Mucosa of descending colon (tissue), 3 donors: ENCODE data around the gene BCORL1. TPM values are rescaled to one million over a fixed set of nuclear protein-coding genes. Genes with fewer than 3 reads are reported as not detected.
A peak's percentile ranks its signal among the peaks of the same experiment; 100 is the strongest.

Experiments used
- ATAC-seq: fragments of 200-7000 bp; cut with Tn5 transposase; one replicate; pipeline ENCODE4 v1.9.1; 2020; ENCODE audit warnings: mild to moderate bottlenecking, moderate library complexity
- DNase-seq, 3 donors: peaks; one replicate each; pipeline ENCODE4 v3.0.0-alpha.2; 2020
- H3K36me3 ChIP-seq: fragments of 200-600 bp; one replicate; pipeline ENCODE4 v1.8.0; 2021; ENCODE audit warnings: low read depth, mild to moderate bottlenecking
- H3K4me1 ChIP-seq: fragments of 200-600 bp; one replicate; pipeline ENCODE4 v1.8.0; 2021; ENCODE audit warnings: low read depth, mild to moderate bottlenecking
- H3K4me3 ChIP-seq: fragments of 200-600 bp; one replicate; pipeline ENCODE4 v1.8.0; 2021; ENCODE audit warnings: mild to moderate bottlenecking
- H3K9me3 ChIP-seq: fragments of 200-600 bp; one replicate; pipeline ENCODE4 v1.8.0; 2021; ENCODE audit warnings: mild to moderate bottlenecking
- intact Hi-C, 2 donors: fragments of 100-400 bp; cut with DNase I in 1 of 2; cut with micrococcal nuclease in 1 of 2; formaldehyde crosslinking; loops; one replicate each; pipeline versions ENCODE4 v1.11.0 to v1.11.1; 2022; cut with DNase I, micrococcal nuclease
- long read RNA-seq, 2 donors: library from polyadenylated mRNA; unstranded; transcript quantifications; one replicate each; pipeline ENCODE4 v2.0.0, GENCODE V29; 2019 to 2021
- total RNA-seq, 3 donors: library from RNA; stranded (reverse); fragmentation: NEBNext Ultra II Directional in 2 of 3; extraction: Animal tissue kit (Norgen Biotek cat#: 25700) in 2 of 3; gene quantifications; one replicate each; pipeline versions ENCODE4 v1.2.1 to v1.2.4, GENCODE V29; 2021 to 2023
- TF ChIP-seq, protein P1 (sequence below): fragments of 200-600 bp; IDR thresholded peaks from one replicate; pipeline ENCODE4 v1.8.0; 2022; ENCODE audit warnings: antibody characterized with exemption, mild to moderate bottlenecking
- donor health status: DM: no; HTN: no; CAD: no; lungs with moderate emphysema.
- donor health status: DM: no; HTN: no; CAD: no.
- donor health status: DM: no; HTN: yes; CAD: no.

The BCORL1 gene, protein sequence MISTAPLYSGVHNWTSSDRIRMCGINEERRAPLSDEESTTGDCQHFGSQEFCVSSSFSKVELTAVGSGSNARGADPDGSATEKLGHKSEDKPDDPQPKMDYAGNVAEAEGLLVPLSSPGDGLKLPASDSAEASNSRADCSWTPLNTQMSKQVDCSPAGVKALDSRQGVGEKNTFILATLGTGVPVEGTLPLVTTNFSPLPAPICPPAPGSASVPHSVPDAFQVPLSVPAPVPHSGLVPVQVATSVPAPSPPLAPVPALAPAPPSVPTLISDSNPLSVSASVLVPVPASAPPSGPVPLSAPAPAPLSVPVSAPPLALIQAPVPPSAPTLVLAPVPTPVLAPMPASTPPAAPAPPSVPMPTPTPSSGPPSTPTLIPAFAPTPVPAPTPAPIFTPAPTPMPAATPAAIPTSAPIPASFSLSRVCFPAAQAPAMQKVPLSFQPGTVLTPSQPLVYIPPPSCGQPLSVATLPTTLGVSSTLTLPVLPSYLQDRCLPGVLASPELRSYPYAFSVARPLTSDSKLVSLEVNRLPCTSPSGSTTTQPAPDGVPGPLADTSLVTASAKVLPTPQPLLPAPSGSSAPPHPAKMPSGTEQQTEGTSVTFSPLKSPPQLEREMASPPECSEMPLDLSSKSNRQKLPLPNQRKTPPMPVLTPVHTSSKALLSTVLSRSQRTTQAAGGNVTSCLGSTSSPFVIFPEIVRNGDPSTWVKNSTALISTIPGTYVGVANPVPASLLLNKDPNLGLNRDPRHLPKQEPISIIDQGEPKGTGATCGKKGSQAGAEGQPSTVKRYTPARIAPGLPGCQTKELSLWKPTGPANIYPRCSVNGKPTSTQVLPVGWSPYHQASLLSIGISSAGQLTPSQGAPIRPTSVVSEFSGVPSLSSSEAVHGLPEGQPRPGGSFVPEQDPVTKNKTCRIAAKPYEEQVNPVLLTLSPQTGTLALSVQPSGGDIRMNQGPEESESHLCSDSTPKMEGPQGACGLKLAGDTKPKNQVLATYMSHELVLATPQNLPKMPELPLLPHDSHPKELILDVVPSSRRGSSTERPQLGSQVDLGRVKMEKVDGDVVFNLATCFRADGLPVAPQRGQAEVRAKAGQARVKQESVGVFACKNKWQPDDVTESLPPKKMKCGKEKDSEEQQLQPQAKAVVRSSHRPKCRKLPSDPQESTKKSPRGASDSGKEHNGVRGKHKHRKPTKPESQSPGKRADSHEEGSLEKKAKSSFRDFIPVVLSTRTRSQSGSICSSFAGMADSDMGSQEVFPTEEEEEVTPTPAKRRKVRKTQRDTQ (N-terminal part only)
- 10 to 100 TPM in 2 of 3 donors, 1 to 10 TPM in 1; 7.3 to 24.2 (median 10.0) TPM for total RNA-seq
- long read RNA-seq, donor 1, full-length matches to known transcripts, result 1 of 5 reads
- long read RNA-seq, donor 1, partial matches to known transcripts, result 3 of 5 reads
- long read RNA-seq, donor 1, other reads (novel, unspliced or antisense), result 1 of 5 reads
- long read RNA-seq, donor 2, partial matches to known transcripts, result 0 of 3 reads
- long read RNA-seq, donor 2, other reads (novel, unspliced or antisense), result 3 of 3 reads

DNA sequence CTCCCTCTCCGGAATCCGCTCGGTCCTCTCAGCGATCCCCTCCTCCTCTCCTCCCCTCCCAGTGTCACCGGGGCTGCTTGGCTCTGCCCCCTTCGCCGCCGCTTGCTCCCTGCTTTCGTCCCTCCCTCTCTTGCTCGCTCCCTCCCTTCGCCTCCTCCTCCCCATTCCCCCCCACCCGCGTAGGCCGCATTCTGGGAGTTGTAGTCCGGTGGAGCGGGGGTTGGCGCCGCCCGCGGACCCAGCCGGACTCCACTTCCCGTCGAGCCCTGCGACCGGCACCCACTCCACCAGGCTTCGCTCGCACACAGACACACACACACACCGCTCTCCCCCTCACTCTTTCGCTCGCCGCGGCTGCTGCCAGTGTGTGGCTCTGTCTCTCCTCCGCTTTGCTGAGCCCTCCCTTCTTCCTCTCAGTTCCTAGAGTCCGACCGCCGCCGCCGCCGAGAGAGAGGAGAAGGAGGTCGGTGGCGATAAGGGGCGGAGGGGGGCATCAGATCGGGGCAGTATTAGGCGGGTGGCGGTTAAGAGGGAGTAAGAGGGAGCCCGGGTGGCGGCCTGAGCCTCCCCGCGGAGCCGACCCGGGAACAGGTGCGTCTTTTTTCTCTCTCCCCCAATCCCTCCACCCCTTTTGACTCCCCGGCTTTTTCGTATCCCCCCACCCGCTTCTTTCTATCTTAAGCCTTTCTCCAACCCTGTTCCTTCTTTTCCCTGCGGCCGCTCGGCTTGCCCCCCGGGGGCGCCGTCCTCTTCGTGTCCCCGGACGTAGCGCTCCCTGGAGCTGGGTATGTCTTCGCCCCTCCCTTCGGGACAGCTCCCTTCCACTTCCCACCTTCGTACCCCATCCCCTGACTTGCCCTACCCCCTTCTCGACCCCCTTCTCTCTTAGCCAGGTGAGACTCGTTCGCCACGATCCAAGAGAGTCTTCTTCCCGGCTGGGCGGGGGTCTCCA, at the start of gene BCORL1:
Gene BCORL1 (plus strand): TSS at position 336 of the 952 bp plus-strand sequence. CDS start 22,597 bp downstream, outside the sequence.
- intact Hi-C loops, result no loop called here
- TF ChIP-seq, protein P1, sequence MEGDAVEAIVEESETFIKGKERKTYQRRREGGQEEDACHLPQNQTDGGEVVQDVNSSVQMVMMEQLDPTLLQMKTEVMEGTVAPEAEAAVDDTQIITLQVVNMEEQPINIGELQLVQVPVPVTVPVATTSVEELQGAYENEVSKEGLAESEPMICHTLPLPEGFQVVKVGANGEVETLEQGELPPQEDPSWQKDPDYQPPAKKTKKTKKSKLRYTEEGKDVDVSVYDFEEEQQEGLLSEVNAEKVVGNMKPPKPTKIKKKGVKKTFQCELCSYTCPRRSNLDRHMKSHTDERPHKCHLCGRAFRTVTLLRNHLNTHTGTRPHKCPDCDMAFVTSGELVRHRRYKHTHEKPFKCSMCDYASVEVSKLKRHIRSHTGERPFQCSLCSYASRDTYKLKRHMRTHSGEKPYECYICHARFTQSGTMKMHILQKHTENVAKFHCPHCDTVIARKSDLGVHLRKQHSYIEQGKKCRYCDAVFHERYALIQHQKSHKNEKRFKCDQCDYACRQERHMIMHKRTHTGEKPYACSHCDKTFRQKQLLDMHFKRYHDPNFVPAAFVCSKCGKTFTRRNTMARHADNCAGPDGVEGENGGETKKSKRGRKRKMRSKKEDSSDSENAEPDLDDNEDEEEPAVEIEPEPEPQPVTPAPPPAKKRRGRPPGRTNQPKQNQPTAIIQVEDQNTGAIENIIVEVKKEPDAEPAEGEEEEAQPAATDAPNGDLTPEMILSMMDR, result no peak
- H3K36me3 ChIP-seq, result no peaks in the 10 kb centered on the region
- peak; percentile 84 to 94 (median 91) for DNase-seq
- H3K9me3 ChIP-seq, result no peaks in the 10 kb centered on the region
- H3K4me3 ChIP-seq, result peak within 1 kb of the TSS; percentile 32
- no peaks in the 10 kb centered on the region for H3K4me1 ChIP-seq
- ATAC-seq, result peak; percentile 94

DNA sequence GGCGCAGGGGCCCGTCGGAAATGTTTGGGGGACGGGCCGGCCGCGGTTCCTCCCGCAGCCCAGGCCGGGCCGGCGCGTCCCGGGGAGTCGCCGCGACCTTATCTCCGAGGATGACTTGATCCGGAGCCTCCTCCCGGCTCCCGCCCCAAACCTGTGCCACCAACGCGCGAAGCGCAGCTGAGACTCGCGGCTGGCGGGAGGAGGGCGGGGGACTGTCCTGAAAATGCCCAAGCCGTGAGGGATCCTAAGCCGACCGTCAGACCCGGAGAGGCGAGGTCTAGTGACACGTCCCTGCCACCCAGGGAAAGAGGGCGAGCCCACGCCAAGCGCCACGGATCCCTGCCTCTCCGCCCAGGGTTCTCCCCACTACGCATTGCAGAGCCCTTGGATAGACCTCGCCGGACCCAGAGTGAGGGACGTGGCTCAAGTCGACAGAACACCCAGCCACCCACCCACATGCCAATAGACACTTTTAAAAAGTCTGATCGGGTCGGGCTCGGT, 49.6 kb upstream of the BCORL1 start:
- Histone ChIP-seq H3K36me3 (no peaks in the 10 kb centered on the region), H3K9me3 (no peaks in the 10 kb centered on the region), H3K4me3 (peak overlapping the region; percentile 17), H3K4me1 (no peaks in the 10 kb centered on the region)
- ATAC-seq (no peak), DNase-seq (peak; percentile 34 to 61 (median 58))
- intact Hi-C loops, result no loop called here
- TF ChIP-seq, protein P1, result no peak

DNA sequence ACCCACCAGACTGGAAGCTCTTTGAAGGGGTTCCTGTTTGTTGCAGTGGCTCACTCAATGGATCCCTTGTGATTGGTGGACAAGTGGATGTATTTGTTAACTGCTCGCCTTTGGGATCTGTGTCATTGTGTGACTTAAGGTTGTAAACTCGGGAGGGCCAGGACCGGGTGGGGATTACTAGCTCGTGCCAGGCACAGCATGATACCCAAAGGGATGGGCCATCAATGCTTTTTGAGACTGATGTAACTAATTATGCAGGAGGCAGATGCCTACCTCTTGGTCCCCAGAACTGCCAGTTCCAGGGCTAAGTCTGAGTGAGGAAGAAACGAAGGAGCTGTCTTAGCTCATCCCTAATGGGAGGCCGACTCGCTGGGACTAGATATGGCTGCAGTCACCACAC, 48.7 kb upstream of the BCORL1 start:
- DNase-seq (peak in 1 of 3 donors; percentile 10), ATAC-seq (no peak)
- H3K36me3 ChIP-seq, result no peaks in the 10 kb centered on the region
- H3K9me3 ChIP-seq, result no peaks in the 10 kb centered on the region
- intact Hi-C loops, result no loop called here
- TF ChIP-seq, protein P1, result no peak
- no peaks in the 10 kb centered on the region for H3K4me1 ChIP-seq
- no peak overlapping the region for H3K4me3 ChIP-seq

DNA sequence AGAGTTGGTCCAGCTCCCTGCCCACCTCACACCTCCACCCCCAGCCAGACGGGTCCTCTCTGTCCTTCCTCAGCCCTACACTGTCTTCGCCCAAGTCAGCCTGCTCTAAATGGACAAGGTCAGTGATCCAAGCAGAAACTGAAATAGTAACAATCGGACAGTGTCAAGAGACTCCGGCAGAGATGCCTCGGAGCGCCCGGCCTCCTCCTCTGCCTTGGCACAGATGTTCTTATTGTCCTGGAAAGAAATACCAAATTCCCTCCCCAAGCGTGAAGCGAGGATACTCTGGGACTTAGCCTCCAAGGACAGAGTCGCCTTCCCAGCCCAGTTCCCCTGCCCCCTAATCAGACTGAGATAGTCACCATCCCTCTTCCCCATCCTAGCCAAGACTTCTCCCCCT, 48.0 kb upstream of the BCORL1 start:
- H3K9me3 ChIP-seq, result no peaks in the 10 kb centered on the region
- no peak for DNase-seq
- no peak for ATAC-seq
- intact Hi-C loops, result no loop called here
- TF ChIP-seq, protein P1, result no peak
- H3K4me3 ChIP-seq, result no peak overlapping the region
- no peaks in the 10 kb centered on the region for H3K36me3 ChIP-seq
- no peaks in the 10 kb centered on the region for H3K4me1 ChIP-seq
